Smooth muscle cell (in vitro differentiated cells): ENCODE measurements around the gene DENND5B. TPM values are rescaled to one million over a fixed set of nuclear protein-coding genes. Genes with fewer than 3 reads are reported as not detected.

Source experiments
- DNase-seq: peaks from one replicate; lab custom pipeline; 2025; ENCODE audit not compliant: unreplicated experiment; lab: John Stamatoyannopoulos, UW
- H2AFZ ChIP-seq: fragments of 200-600 bp; sonication (generic); 2 replicates; pipeline ENCODE4 v1.6.0; 2016; ENCODE audit warnings: antibody characterized with exemption, low read depth, mild to moderate bottlenecking
- H3F3A ChIP-seq: fragments of 200-600 bp; sonication (generic); 2 replicates; pipeline ENCODE4 v1.6.0; 2017; ENCODE audit warnings: antibody characterized with exemption, low read depth
- H3K27ac ChIP-seq: fragments of 200-600 bp; sonication (generic); 2 replicates; pipeline ENCODE4 v1.5.1; 2016; ENCODE audit warnings: low read depth, mild to moderate bottlenecking
- H3K27me3 ChIP-seq: fragments of 200-600 bp; sonication (generic); 2 replicates; pipeline ENCODE4 v1.6.1; 2016; ENCODE audit warnings: low read depth, mild to moderate bottlenecking
- H3K36me3 ChIP-seq: fragments of 200-600 bp; sonication (generic); 2 replicates; pipeline ENCODE4 v1.5.1; 2016; ENCODE audit warnings: low read depth
- H3K4me1 ChIP-seq: fragments of 200-600 bp; sonication (generic); 2 replicates; pipeline ENCODE4 v1.5.1; 2016; ENCODE audit warnings: low read depth
- H3K4me2 ChIP-seq: fragments of 200-600 bp; sonication (generic); 2 replicates; pipeline ENCODE4 v1.6.0; 2016; ENCODE audit warnings: mild to moderate bottlenecking
- H3K4me3 ChIP-seq: fragments of 200-600 bp; sonication (generic); 2 replicates; pipeline ENCODE4 v1.5.1; 2016; ENCODE audit warnings: mild to moderate bottlenecking
- H3K79me2 ChIP-seq: fragments of 200-600 bp; sonication (generic); 2 replicates; pipeline ENCODE4 v1.6.0; 2016; ENCODE audit warnings: low read depth, mild to moderate bottlenecking
- H3K9ac ChIP-seq: fragments of 200-600 bp; sonication (generic); 2 replicates; pipeline ENCODE4 v1.6.0; 2016; ENCODE audit warnings: low read depth
- H3K9me3 ChIP-seq: fragments of 200-600 bp; sonication (generic); replicated peaks from 2 replicates; pipeline ENCODE4 v1.5.1; 2016; ENCODE audit warnings: low read depth
- H4K20me1 ChIP-seq: fragments of 200-600 bp; sonication (generic); 2 replicates; pipeline ENCODE4 v1.6.0; 2016; ENCODE audit warnings: low read depth
- CTCF ChIP-seq: fragments of 200-600 bp; sonication (generic); IDR thresholded peaks from 2 replicates; pipeline ENCODE4 v1.5.1; 2017; ENCODE audit warnings: borderline replicate concordance, mild to moderate bottlenecking, antibody characterized with exemption; ENCODE audit not compliant: insufficient read depth, poor library complexity, severe bottlenecking
- WGBS: methylation state at CpG from one replicate; pipeline ENCODE4 v1.1.7; 2016; ENCODE audit warnings: low lambda C conversion rate; 5-methylcytosine and 5-hydroxymethylcytosine counted together
- polyA plus RNA-seq: library from polyadenylated mRNA; unstranded; fragments of >200 nt; fragmentation: Nextera tagmentation; extraction: Ambion mirVana; gene quantifications from 2 replicates; pipeline ENCODE4 v1.2.1, GENCODE V29; 2016
- total RNA-seq: library from RNA; depleted of rRNA; stranded (reverse); fragments of >200 nt; gene quantifications from 2 replicates; pipeline ENCODE4 v1.2.3, GENCODE V29; 2014

Gene DENND5B
- total and polyA plus RNA-seq, 2 experiments from 2014 or later: 12.3 to 12.7 TPM

- Histone ChIP-seq H3K4me2 (no peak overlapping the region), H3K27ac (no peak overlapping the region), H3K4me1 (no peaks in the 10 kb centered on the region), H3K79me2 (no peaks in the 10 kb centered on the region), H3K36me3 (no peaks in the 10 kb centered on the region), H2AFZ (no peak overlapping the region), H3K4me3 (no peak overlapping the region), H4K20me1 (no peaks in the 10 kb centered on the region), H3K9me3 (no peaks in the 10 kb centered on the region), H3K9ac (no peak overlapping the region), H3K27me3 (no peaks in the 10 kb centered on the region), H3F3A (no peaks in the 10 kb centered on the region)
- no peak for DNase-seq
- 93% methylated on average over 8 of the region's 8 CpGs for WGBS
- no peak for TF ChIP-seq CTCF
These were observed 6.1 kb upstream of the DENND5B start for GRCh38 chr12:31597066-31597465.

- TF ChIP-seq CTCF: no peak
- no peak overlapping the region for H3K27ac ChIP-seq
- no peak overlapping the region for H3K9ac ChIP-seq
- no peaks in the 10 kb centered on the region for H3K9me3 ChIP-seq
- H3K36me3 ChIP-seq: no peaks in the 10 kb centered on the region
- no peak overlapping the region for H2AFZ ChIP-seq
- peaks cover 2% of the 10 kb centered on the region for H3K4me1 ChIP-seq
- H3K79me2 ChIP-seq: no peaks in the 10 kb centered on the region
- 8% methylated on average over 5 of the region's 5 CpGs for WGBS
- peak overlapping the region; percentile 17 for H3K4me2 ChIP-seq
- H4K20me1 ChIP-seq: no peaks in the 10 kb centered on the region
- H3F3A ChIP-seq: no peaks in the 10 kb centered on the region
- no peak overlapping the region for H3K4me3 ChIP-seq
- no peak for DNase-seq
- no peaks in the 10 kb centered on the region for H3K27me3 ChIP-seq
These were observed 3.7 kb upstream of the DENND5B start for GRCh38 chr12:31594681-31595080.

GRCh38 chr12:31591380-31591901 lies 505 bp upstream of the DENND5B start:
- Histone ChIP-seq H3K4me3 (peak overlapping the region; percentile 85), H4K20me1 (peaks cover 22% of the 10 kb centered on the region), H2AFZ (peak overlapping the region; percentile 94), H3K27me3 (no peaks in the 10 kb centered on the region), H3K9me3 (no peaks in the 10 kb centered on the region), H3K27ac (peak overlapping the region; percentile 74), H3F3A (peaks cover 7% of the 10 kb centered on the region), H3K9ac (peak overlapping the region; percentile 69), H3K79me2 (peaks cover 20% of the 10 kb centered on the region), H3K36me3 (no peaks in the 10 kb centered on the region), H3K4me2 (peak overlapping the region; percentile 95), H3K4me1 (peaks cover 8% of the 10 kb centered on the region)
- WGBS: 3% methylated on average over 16 of the region's 16 CpGs
- no peak for TF ChIP-seq CTCF
- peak; percentile 50 for DNase-seq
